HG03060 (cell line): ENCODE results near the gene C3AR1.
A peak's percentile ranks its signal among the peaks of the same experiment; 100 is the strongest.
"Not testable (repeated sequence)": the region's sequence is repeated elsewhere in the genome, so short reads cannot be mapped to it uniquely, and the experiment has no call there.

Source experiments
- ATAC-seq: cut with Tn5 transposase; IDR thresholded peaks from one replicate; pipeline ENCODE4 v1.9.1; 2021; ENCODE audit warnings: low read depth, moderate number of reproducible peaks; ENCODE audit not compliant: unreplicated experiment

The C3AR1 gene

GRCh38 chr12:8031017-8031416 is 35.1 kb downstream of the C3AR1 start:
- not testable (repeated sequence) for ATAC-seq

GRCh38 chr12:8030189-8030588 is 36.0 kb downstream of the C3AR1 start:
- ATAC-seq, result no peak

- ATAC-seq, result no peak
These were observed 37.9 kb downstream of the C3AR1 start for GRCh38 chr12:8028267-8028666.

- no peak for ATAC-seq
These were observed 38.3 kb downstream of the C3AR1 start for GRCh38 chr12:8027856-8028255.

DNA sequence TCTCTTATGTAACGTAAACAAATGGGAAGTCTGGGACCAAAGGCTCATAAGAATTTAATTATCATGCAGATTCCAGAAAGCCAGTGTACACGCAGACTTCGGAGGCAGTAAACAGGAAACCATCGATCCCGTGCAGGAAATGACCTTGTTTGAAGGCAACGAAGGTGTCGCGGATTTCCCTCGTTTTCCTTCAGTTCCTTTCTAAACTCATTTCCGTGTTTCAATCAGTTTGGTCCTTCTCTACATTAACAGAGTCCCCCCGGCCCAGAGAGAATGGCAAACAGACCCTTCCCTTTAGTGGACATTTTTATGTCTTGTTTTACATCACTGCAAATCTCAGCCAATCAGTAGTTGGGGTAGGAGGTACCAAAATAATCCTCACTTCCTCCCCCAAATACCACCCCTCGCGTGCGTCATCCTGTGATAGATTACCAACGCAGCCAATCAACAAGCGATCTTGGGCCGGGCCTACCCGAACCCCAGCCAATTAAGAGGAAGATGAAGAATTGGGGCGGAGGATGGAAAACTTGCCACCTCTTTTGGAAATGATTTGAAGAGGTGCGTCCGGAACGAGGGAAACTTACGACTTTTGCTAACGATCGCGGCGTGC is 39.8 kb downstream of the C3AR1 start:
- ATAC-seq, result peak; percentile 93

DNA sequence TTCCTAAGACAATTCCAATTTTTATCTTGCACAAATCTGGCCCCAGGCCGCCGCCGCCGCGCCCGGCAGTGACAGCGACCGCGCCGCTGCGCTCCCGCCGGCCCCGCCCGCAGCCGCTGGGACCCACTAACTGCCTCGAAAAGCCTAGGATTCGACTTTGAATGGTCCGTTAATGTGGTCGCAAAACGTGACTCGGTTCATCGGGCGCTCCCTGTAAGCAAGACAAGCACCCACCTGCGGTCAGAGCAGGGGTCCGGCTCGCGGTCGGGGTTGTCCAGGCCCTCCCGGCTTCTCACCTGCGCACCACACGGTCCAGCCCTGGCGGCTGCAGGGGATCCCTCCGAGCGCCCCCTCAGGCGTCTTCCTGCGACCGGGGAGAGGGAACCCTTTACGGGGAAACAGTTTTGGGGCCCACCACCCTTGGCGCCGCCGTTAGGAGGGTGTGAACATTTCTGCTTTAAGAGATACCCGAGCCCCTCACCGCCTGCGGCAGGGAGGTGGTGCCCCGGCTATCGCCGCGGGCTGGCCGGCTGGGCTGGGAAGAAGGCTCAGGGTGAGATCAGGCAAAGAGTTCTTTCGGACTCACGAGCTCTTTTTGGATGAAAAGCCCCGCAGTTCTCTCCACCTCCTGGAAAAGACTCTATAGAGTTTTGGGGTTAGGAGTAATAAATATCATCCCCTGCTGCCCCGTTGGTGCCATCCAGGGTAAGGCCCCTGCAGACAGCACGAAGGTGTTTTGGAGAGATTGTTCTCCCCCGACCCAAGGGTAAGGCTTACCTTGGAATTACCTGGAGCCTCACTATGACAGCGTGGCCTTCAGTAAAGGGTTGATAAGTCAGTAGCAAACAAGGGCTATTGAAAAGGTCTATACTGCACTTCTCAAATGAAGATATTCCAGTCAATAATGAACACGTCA is 47.2 kb downstream of the C3AR1 start:
- ATAC-seq, result no peak

DNA sequence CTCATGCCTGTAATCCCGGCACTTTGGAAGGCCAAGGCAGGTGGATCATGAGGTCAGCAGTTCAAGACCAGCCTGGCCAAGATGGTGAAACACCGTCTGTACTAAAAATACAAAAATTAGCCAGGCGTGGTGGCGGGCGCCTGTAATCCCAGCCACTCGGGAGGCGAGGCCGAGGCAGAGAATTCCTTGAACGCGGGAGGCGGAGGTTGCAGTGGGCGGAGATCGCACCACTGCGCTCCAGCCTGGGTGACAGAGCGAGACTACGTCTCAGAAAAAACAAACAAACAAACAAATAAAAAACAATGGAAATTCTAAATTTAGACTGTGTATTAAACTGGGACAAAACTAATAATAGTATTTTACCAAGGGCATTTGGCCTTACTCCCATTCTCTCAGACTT is 47.9 kb downstream of the C3AR1 start:
- ATAC-seq, result not testable (repeated sequence)

DNA sequence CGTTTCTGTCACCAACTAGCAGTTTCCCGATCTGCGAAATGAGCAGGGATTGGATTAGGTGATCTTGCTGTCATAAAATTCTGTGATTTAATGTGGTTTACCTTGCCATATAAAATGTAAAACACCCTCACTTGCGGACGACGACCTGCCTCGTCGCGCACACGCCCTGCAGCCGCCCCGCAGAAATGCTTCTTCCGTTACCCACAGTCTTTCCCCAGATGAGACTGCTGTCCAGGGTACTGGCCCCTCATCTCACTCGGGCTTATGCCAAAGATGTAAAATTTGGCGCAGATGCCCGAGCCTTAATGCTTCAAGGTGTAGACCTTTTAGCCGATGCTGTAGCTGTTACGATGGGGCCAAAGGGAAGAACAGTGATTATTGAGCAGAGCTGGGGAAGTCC is 51.3 kb downstream of the C3AR1 start:
- no peak for ATAC-seq

DNA sequence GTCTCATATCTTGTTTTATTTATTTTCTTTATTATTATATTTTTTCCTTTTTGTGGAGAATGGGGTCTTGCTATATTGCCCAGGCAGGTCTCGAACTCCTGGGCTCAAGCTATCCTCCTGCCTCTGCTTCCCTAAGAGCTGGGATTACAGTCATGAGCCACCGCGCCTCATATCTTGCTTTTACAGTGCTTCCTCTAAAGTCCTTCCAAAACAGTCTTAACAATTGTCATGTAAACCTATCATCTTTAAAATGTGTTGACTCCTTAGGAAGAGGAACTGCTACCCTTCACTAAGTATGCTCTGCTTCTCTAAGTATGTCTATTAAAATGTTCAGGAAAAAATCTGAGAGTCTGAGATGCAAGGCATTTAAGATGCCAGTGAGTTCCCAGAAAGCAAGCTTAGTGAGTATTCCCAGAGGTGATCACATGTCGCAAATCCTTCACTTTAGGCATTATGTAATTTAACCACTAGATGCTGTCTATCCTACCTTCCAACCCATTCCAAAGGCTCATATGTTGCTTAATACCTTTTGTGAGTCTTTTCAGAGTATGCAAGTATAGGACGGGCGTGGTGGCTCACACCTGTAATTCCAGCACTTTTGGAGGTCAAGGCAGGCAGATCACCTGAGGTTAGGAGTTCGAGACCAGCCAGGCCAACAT is 53.4 kb downstream of the C3AR1 start:
- ATAC-seq, result no peak

- ATAC-seq, result no peak
These were observed 54.8 kb downstream of the C3AR1 start for GRCh38 chr12:8011331-8011730.
